GM23338 (cell line): Measurements from ENCODE around the gene TTLL13. TPM values are rescaled to one million over a fixed set of nuclear protein-coding genes. Genes with fewer than 3 reads are reported as not detected.
"Not testable (repeated sequence)": the region's sequence is repeated elsewhere in the genome, so short reads cannot be mapped to it uniquely, and the experiment has no call there.

Source experiments
- ATAC-seq: fragments of 200-7000 bp; cut with Tn5 transposase; 3 replicates; pipeline ENCODE4 v1.9.1; 2020
- DNase-seq: peaks from one replicate; pipeline ENCODE4 v3.0.0-alpha.2; 2015; ENCODE audit warnings: low spot score
- H2AFZ ChIP-seq: fragments of 200-600 bp; sonication (generic); 2 replicates; pipeline ENCODE4 v1.8.0; 2016; ENCODE audit warnings: antibody characterized with exemption, mild to moderate bottlenecking, moderate library complexity
- H3F3A ChIP-seq: fragments of 200-600 bp; sonication (generic); replicated peaks from 2 replicates; pipeline ENCODE4 v1.8.0; 2017; ENCODE audit warnings: antibody characterized with exemption, mixed run types, low read depth
- H3K27ac ChIP-seq: fragments of 200-600 bp; sonication (generic); 2 replicates; pipeline ENCODE4 v1.6.1; 2016; ENCODE audit warnings: low read depth
- H3K27me3 ChIP-seq: fragments of 200-600 bp; sonication (generic); 2 replicates; pipeline ENCODE4 v1.8.0; 2016; ENCODE audit warnings: mild to moderate bottlenecking, mixed run types, moderate library complexity; ENCODE audit not compliant: insufficient read depth
- H3K36me3 ChIP-seq: fragments of 200-600 bp; sonication (generic); 2 replicates; pipeline ENCODE4 v1.8.0; 2016; ENCODE audit warnings: mild to moderate bottlenecking; ENCODE audit not compliant: insufficient read depth
- H3K4me1 ChIP-seq: fragments of 200-600 bp; sonication (generic); 2 replicates; pipeline ENCODE4 v1.8.0; 2016; ENCODE audit warnings: mild to moderate bottlenecking, moderate library complexity; ENCODE audit not compliant: insufficient read depth
- H3K4me2 ChIP-seq: fragments of 200-600 bp; sonication (generic); 2 replicates; pipeline ENCODE4 v1.7.1; 2017; ENCODE audit warnings: mixed run types
- H3K4me3 ChIP-seq: fragments of 200-600 bp; sonication (generic); 2 replicates; pipeline ENCODE4 v1.6.1; 2016; ENCODE audit warnings: mixed run types
- H3K79me2 ChIP-seq: fragments of 200-600 bp; sonication (generic); replicated peaks from 2 replicates; pipeline ENCODE4 v1.8.0; 2017; ENCODE audit warnings: mild to moderate bottlenecking; ENCODE audit not compliant: insufficient read depth
- H3K9me2 ChIP-seq: fragments of 200-600 bp; sonication (generic); 2 replicates; pipeline ENCODE4 v1.8.0; 2017; ENCODE audit not compliant: insufficient read depth
- H4K20me1 ChIP-seq: fragments of 200-600 bp; sonication (generic); replicated peaks from 2 replicates; pipeline ENCODE4 v1.8.0; 2017; ENCODE audit warnings: mild to moderate bottlenecking; ENCODE audit not compliant: insufficient read depth
- H3K27ac Mint-ChIP-seq: 2 replicates; pipeline ENCODE4 v1.8.0; 2020; ENCODE audit warnings: inconsistent platforms, mild to moderate bottlenecking, moderate library complexity, mixed read lengths
- H3K27me3 Mint-ChIP-seq: 3 replicates; pipeline ENCODE4 v1.8.0; 2022; ENCODE audit warnings: low read depth, mild to moderate bottlenecking, moderate library complexity, mixed read lengths, inconsistent platforms; ENCODE audit not compliant: insufficient read depth, poor library complexity
- H3K36me3 Mint-ChIP-seq: 3 replicates; pipeline ENCODE4 v1.8.0; 2021; ENCODE audit warnings: low read depth, mild to moderate bottlenecking, inconsistent platforms, moderate library complexity, mixed read lengths
- H3K4me1 Mint-ChIP-seq: 3 replicates; pipeline ENCODE4 v1.8.0; 2020; ENCODE audit warnings: mild to moderate bottlenecking, inconsistent platforms, mixed read lengths
- H3K4me3 Mint-ChIP-seq: 3 replicates; pipeline ENCODE4 v1.8.0; 2021; ENCODE audit warnings: moderate library complexity, mild to moderate bottlenecking, inconsistent platforms, mixed read lengths
- H3K9me3 Mint-ChIP-seq: 3 replicates; pipeline ENCODE4 v1.8.0; 2020; ENCODE audit warnings: moderate library complexity, mild to moderate bottlenecking, inconsistent platforms, mixed read lengths
- CTCF ChIP-seq, 2 experiments: fragments of 200-600 bp in 1 of 2; sonication (generic) in 1 of 2; conservative IDR thresholded peaks; 2 replicates each; pipeline versions ENCODE4 v1.5.1 to v1.6.1; 2016 to 2017; ENCODE audit warnings: antibody characterized with exemption in 2 of 2, low read depth in 2 of 2, mild to moderate bottlenecking in 2 of 2, moderate library complexity in 1 of 2
- EZH2 ChIP-seq: fragments of 200-600 bp; sonication (generic); IDR thresholded peaks from one replicate; pipeline ENCODE4 v1.8.0; 2017; ENCODE audit warnings: antibody characterized with exemption, mild to moderate bottlenecking, low read depth; ENCODE audit not compliant: unreplicated experiment
- NANOG ChIP-seq: IDR thresholded peaks from 2 replicates; pipeline ENCODE4 v1.6.1; 2016; ENCODE audit warnings: antibody characterized with exemption, borderline replicate concordance
- ZNF331 ChIP-seq: fragments of 250-450 bp; sonication (Bioruptor Pico); IDR thresholded peaks from 2 replicates; pipeline ENCODE4 v1.5.0; 2020; ENCODE audit warnings: low read depth, mild to moderate bottlenecking, moderate library complexity
- polyA plus RNA-seq: library from polyadenylated mRNA; unstranded; fragments of >200 nt; fragmentation: Nextera tagmentation; extraction: Ambion mirVana; gene quantifications from 2 replicates; pipeline ENCODE4 v1.2.1, GENCODE V29; 2016
- total RNA-seq: library from RNA; depleted of rRNA; stranded (reverse); fragments of >200 nt; shearing (Covaris generic); gene quantifications from 2 replicates; pipeline ENCODE4 v1.2.3, GENCODE V29; 2014
- TF ChIP-seq, protein P1 (sequence below): IDR thresholded peaks from one replicate; pipeline ENCODE4 v1.6.1; 2018; ENCODE audit warnings: antibody characterized with exemption; ENCODE audit not compliant: unreplicated experiment

TTLL13 gene
- total and polyA plus RNA-seq, 2 experiments from 2014 or later, result not detected

- no peak for TF ChIP-seq CTCF (conservative IDR thresholded peaks at IDR 0.05; ENCODE audit: low read depth in 2 of 2)
- TF ChIP-seq, protein P1, sequence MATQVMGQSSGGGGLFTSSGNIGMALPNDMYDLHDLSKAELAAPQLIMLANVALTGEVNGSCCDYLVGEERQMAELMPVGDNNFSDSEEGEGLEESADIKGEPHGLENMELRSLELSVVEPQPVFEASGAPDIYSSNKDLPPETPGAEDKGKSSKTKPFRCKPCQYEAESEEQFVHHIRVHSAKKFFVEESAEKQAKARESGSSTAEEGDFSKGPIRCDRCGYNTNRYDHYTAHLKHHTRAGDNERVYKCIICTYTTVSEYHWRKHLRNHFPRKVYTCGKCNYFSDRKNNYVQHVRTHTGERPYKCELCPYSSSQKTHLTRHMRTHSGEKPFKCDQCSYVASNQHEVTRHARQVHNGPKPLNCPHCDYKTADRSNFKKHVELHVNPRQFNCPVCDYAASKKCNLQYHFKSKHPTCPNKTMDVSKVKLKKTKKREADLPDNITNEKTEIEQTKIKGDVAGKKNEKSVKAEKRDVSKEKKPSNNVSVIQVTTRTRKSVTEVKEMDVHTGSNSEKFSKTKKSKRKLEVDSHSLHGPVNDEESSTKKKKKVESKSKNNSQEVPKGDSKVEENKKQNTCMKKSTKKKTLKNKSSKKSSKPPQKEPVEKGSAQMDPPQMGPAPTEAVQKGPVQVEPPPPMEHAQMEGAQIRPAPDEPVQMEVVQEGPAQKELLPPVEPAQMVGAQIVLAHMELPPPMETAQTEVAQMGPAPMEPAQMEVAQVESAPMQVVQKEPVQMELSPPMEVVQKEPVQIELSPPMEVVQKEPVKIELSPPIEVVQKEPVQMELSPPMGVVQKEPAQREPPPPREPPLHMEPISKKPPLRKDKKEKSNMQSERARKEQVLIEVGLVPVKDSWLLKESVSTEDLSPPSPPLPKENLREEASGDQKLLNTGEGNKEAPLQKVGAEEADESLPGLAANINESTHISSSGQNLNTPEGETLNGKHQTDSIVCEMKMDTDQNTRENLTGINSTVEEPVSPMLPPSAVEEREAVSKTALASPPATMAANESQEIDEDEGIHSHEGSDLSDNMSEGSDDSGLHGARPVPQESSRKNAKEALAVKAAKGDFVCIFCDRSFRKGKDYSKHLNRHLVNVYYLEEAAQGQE, result no peak
Observed at GRCh38 chr15:90301707-90302300, 52.4 kb downstream of the TTLL13 start (continued).

- H3K4me1 ChIP-seq, H2AFZ ChIP-seq, H3F3A ChIP-seq, H3K9me2 ChIP-seq, H3K4me3 ChIP-seq, H3K4me2 ChIP-seq, H3K27ac Mint-ChIP-seq, H3K79me2 ChIP-seq, H3K9me3 Mint-ChIP-seq, DNase-seq, H4K20me1 ChIP-seq, H3K36me3 ChIP-seq, H3K4me3 Mint-ChIP-seq, ATAC-seq, H3K27me3 Mint-ChIP-seq, H3K36me3 Mint-ChIP-seq, H3K27ac ChIP-seq, H3K27me3 ChIP-seq: not testable (repeated sequence)
- H3K4me1 Mint-ChIP-seq, result peaks cover 16% of the 10 kb centered on the region
Observed at GRCh38 chr15:90305355-90305754, 56.0 kb downstream of the TTLL13 start.

- ATAC-seq (no peak), DNase-seq (no peak)
- Histone ChIP-seq H3F3A (no peaks in the 10 kb centered on the region), H3K9me2 (no peaks in the 10 kb centered on the region), H3K4me1 (peaks cover 6% of the 10 kb centered on the region; the same call in 1 of the 2 replicates), H3K36me3 (no peaks in the 10 kb centered on the region), H3K27me3 (no peaks in the 10 kb centered on the region), H2AFZ (no peak overlapping the region), H4K20me1 (no peaks in the 10 kb centered on the region), H3K4me2 (no peak overlapping the region), H3K27ac (no peak overlapping the region), H3K4me3 (no peak overlapping the region), H3K79me2 (no peaks in the 10 kb centered on the region)
- H3K27ac Mint-ChIP-seq, result no peak overlapping the region
- H3K4me3 Mint-ChIP-seq, result no peak overlapping the region
- peaks cover 12% of the 10 kb centered on the region for H3K4me1 Mint-ChIP-seq
- H3K27me3 Mint-ChIP-seq, result no peaks in the 10 kb centered on the region
- no peaks in the 10 kb centered on the region for H3K9me3 Mint-ChIP-seq
- H3K36me3 Mint-ChIP-seq, result no peaks in the 10 kb centered on the region
- TF ChIP-seq ZNF331 (CRISPR knock-in tag) (no peak), EZH2 (no peak), CTCF (conservative IDR thresholded peaks at IDR 0.05; ENCODE audit: low read depth in 2 of 2) (no peak), NANOG (no peak)
Observed at GRCh38 chr15:90305932-90306331, 56.6 kb downstream of the TTLL13 start.
